ENCODE results near the gene FBXO36.

GRCh38 chr2:230023313-230023712 is 101.0 kb downstream of the FBXO36 start:
- TF ChIP-seq SATB2 (CRISPR knock-in tag; IDR thresholded peaks at IDR 0.05), result no peak
- TF ChIP-seq ZNF782 (CRISPR knock-in tag; IDR thresholded peaks at IDR 0.05; ENCODE audit: borderline replicate concordance), result no peak
- no peak for TF ChIP-seq ZNF687 (CRISPR knock-in tag; IDR thresholded peaks at IDR 0.05)
- TF ChIP-seq ZNF281 (CRISPR knock-in tag; IDR thresholded peaks at IDR 0.05; ENCODE audit: borderline replicate concordance), result no peak
- TF ChIP-seq NFIB (CRISPR knock-in tag; IDR thresholded peaks at IDR 0.05; ENCODE audit: borderline replicate concordance), result no peak
- no peak for TF ChIP-seq ZNF124 (CRISPR knock-in tag; IDR thresholded peaks at IDR 0.05)
- TF ChIP-seq ATF1 (CRISPR knock-in tag; IDR thresholded peaks at IDR 0.05), result no peak
- no peak for TF ChIP-seq ZNF629 (CRISPR knock-in tag; conservative IDR thresholded peaks at IDR 0.05)
- TF ChIP-seq ZNF317 (CRISPR knock-in tag; IDR thresholded peaks at IDR 0.05), result no peak

Data from HepG2 (cell line).